Ascending aorta (tissue), 2 donors: Measurements from ENCODE around the gene NAV2. TPM values are rescaled to one million over a fixed set of nuclear protein-coding genes. Genes with fewer than 3 reads are reported as not detected.

ENCODE experiments used
- DNase-seq, 2 donors: peaks; one replicate each; pipeline ENCODE4 v3.0.0-alpha.2; 2019; ENCODE audit warnings: low spot score in 2 of 2
- H3K27ac ChIP-seq, 2 donors: fragments of 200-600 bp; sonication (generic); one replicate each; pipeline ENCODE4 v1.5.1; 2016 to 2017; ENCODE audit warnings: mild to moderate bottlenecking in 1 of 2
- H3K27me3 ChIP-seq: fragments of 200-600 bp; sonication (generic); one replicate; pipeline ENCODE4 v1.5.1; 2017
- H3K36me3 ChIP-seq, 2 donors: fragments of 200-600 bp; sonication (generic); one replicate each; pipeline ENCODE4 v1.5.1; 2016
- H3K4me1 ChIP-seq, 2 donors: fragments of 200-600 bp; sonication (generic); one replicate each; pipeline ENCODE4 v1.5.1; 2016 to 2017; ENCODE audit warnings: mild to moderate bottlenecking in 1 of 2
- H3K4me3 ChIP-seq, 2 donors: fragments of 200-600 bp; sonication (generic); one replicate each; pipeline ENCODE4 v1.5.1; 2016 to 2017; ENCODE audit warnings: mild to moderate bottlenecking in 1 of 2
- H3K9me3 ChIP-seq, 2 donors: fragments of 200-600 bp; sonication (generic); one replicate each; pipeline ENCODE4 v1.5.1; 2016
- intact Hi-C: fragments of 100-400 bp; cut with DNase I; formaldehyde crosslinking; loops from one replicate; pipeline ENCODE4 v1.15.1; 2023
- total RNA-seq: library from RNA; depleted of rRNA; stranded (reverse); fragments of >200 nt; gene quantifications from one replicate; pipeline ENCODE4 v1.1.0, GENCODE V29; 2016
- TF ChIP-seq, protein P1 (sequence below), 3 experiments: fragments of 200-600 bp in 2 of 3; fragments of 450-650 bp in 1 of 3; sonication (generic) in 2 of 3; IDR thresholded peaks; one replicate each; pipeline ENCODE4 v1.5.1; 2016 to 2019; ENCODE audit warnings: antibody characterized with exemption in 3 of 3, mild to moderate bottlenecking in 1 of 3, moderate library complexity in 1 of 3

The NAV2 gene
- total RNA-seq, 1 donor from 2014 or later: 62.6 TPM

DNA sequence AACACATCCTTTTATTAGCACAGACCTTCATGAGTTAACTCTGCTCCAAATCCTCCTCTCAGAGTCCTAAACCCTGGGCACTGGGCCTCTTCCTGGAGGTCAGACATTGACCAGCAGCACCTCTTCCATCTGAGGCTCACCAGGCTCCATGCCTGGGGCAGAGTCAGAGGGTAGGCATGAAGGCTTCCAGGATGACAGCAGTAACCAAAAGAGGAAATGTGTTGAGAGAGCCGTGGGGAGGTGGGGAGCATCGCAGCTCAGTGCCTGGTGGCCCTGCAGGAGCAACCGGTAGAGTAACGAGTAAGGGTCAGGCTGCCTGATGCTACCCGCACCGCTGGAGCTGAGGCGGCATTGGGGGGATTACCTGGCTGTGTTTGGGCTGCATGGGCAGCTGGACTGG is 9.4 kb upstream of the NAV2 start:
- DNase-seq: no peak
- no peaks in the 10 kb centered on the region for H3K27me3 ChIP-seq
- H3K27ac ChIP-seq: peak overlapping the region in 1 of 2 donors; percentile 28

DNA sequence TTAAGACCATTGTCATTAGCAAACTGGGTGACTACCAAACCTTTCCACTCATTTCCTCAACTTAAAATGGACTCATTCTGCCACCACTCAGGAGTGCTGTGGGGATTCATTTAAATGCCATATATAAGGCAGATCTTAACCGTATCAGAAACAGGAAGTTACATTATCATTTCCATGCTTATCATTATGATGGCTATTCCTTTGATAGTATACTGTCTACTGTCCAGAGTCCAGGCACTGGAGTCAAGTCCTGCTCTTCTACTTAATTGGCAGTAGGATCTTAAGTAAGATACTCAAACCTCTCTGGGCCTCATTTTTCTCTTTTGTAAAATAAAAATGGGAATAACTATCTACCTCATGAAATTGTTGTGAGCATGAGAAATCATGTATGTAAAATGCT is 8.4 kb upstream of the NAV2 start:
- H3K27ac ChIP-seq: peak overlapping the region in 1 of 2 donors; percentile 26
- H3K9me3 ChIP-seq: no peaks in the 10 kb centered on the region
- H3K36me3 ChIP-seq: no peaks in the 10 kb centered on the region
- H3K4me1 ChIP-seq: peaks cover 0 to 21% of the 10 kb centered on the region in 2 donors
- no peaks in the 10 kb centered on the region for H3K27me3 ChIP-seq
- intact Hi-C loops: no loop called here
- no peak overlapping the region for H3K4me3 ChIP-seq
- TF ChIP-seq, protein P1, sequence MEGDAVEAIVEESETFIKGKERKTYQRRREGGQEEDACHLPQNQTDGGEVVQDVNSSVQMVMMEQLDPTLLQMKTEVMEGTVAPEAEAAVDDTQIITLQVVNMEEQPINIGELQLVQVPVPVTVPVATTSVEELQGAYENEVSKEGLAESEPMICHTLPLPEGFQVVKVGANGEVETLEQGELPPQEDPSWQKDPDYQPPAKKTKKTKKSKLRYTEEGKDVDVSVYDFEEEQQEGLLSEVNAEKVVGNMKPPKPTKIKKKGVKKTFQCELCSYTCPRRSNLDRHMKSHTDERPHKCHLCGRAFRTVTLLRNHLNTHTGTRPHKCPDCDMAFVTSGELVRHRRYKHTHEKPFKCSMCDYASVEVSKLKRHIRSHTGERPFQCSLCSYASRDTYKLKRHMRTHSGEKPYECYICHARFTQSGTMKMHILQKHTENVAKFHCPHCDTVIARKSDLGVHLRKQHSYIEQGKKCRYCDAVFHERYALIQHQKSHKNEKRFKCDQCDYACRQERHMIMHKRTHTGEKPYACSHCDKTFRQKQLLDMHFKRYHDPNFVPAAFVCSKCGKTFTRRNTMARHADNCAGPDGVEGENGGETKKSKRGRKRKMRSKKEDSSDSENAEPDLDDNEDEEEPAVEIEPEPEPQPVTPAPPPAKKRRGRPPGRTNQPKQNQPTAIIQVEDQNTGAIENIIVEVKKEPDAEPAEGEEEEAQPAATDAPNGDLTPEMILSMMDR (IDR thresholded peaks at IDR 0.05): no peak
- no peak for DNase-seq

More for the DNA sequence above, 9.4 kb upstream of the NAV2 start:
- H3K4me1 ChIP-seq: peaks cover 2 to 21% of the 10 kb centered on the region in 2 donors
- no peaks in the 10 kb centered on the region for H3K36me3 ChIP-seq
- TF ChIP-seq, protein P1 (IDR thresholded peaks at IDR 0.05): no peak
- H3K4me3 ChIP-seq: no peak overlapping the region
- H3K9me3 ChIP-seq: no peaks in the 10 kb centered on the region
- intact Hi-C loops: no loop called here

DNA sequence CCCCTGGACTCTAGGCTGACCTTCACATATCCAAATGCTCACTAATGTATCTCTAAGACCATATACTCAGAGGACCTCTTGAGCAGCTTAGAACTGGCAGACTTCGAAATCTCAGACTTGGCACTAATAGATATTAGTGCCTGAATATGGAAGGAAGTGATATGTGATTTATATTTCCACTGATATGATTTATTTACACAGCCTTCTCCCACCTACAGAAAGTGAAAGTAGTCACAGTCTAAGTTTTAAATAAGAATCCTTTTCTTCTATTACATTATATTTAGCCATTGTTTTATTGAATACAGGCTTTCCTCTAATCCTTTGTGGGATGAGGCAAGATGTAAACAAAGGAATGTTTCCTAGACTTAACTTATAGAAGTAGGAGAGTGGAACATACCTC is 6.7 kb upstream of the NAV2 start:
- H3K27ac ChIP-seq: peak overlapping the region; percentile 31 to 66
- H3K4me1 ChIP-seq: peaks cover 0 to 28% of the 10 kb centered on the region in 2 donors
- peak overlapping the region in 1 of 2 donors; percentile 13 for H3K4me3 ChIP-seq
- H3K27me3 ChIP-seq: no peaks in the 10 kb centered on the region
- TF ChIP-seq, protein P1 (IDR thresholded peaks at IDR 0.05): no peak
- no peak for DNase-seq
- no peaks in the 10 kb centered on the region for H3K36me3 ChIP-seq
- intact Hi-C loops: no loop called here
- H3K9me3 ChIP-seq: no peaks in the 10 kb centered on the region

DNA sequence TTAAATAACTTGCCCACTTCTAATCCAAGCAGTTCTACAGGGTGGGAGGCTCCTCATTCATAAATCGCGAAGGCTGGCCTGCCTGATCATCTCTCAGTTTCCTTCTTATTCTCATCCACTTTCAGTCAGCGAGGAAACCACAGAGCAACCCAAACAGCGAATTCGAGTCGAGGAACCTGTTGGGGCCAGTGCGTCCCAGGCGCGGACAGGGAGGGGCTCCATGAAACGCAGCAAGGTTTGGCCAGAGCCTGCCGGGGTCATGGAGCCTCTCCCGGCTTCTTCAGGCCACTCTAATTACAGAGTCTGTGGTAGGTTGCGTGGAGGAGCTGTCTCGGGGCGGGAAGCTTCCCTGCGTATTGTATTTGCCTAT is 741 bp upstream of the NAV2 start:
- Histone ChIP-seq H3K9me3 (no peaks in the 10 kb centered on the region), H3K27ac (peak overlapping the region; percentile 87 to 98)
- no peak for DNase-seq

DNA sequence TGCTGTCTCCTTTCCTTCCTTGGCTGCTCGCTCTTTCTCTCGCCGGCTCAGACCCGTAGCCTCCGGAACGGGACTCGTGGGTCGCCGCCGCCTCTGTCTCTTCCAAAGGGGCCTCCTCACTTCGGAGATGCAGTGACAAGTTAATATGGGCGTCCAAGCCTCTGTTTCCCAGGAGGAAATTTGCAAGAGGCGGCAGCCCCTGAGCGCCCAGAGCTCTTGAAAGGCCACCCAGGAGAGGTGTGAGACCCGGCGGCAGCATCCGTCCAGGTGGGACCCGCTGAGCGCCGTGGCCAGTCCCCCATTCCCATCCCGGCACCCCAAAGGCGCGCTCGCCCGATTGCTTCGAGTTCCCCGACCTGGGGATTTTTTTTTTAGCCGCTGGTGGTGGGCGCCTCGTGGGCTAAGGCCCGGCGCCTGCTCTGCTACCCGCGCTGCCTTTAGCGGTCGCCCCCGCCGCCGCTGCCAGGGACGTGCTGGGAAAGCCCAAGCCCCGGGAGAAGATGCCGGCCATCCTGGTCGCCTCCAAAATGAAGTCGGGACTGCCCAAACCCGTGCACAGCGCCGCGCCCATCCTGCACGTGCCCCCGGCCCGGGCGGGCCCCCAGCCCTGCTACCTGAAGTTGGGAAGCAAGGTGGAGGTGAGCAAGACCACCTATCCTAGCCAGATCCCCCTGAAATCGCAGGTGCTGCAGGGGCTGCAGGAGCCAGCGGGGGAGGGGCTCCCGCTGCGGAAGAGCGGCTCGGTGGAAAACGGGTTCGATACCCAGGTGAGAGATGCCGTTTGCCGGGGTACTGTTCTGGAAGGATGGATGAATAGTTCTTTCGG is 772 bp downstream of the NAV2 start:
- intact Hi-C loops: loop anchor here (1.0 to 5.0 kb wide), 3 partner anchors 17 to 149 kb away; no protein-coding TSS in a partner anchor
- peaks cover 0 to 19% of the 10 kb centered on the region in 2 donors for H3K4me1 ChIP-seq
- TF ChIP-seq, protein P1 (IDR thresholded peaks at IDR 0.05): no peak

More for the DNA sequence above, 741 bp upstream of the NAV2 start:
- intact Hi-C loops: loop anchor here (1.0 to 5.0 kb wide), 3 partner anchors 19 to 135 kb away; no protein-coding TSS in a partner anchor
- TF ChIP-seq, protein P1 (IDR thresholded peaks at IDR 0.05): no peak
- Histone ChIP-seq H3K36me3 (no peaks in the 10 kb centered on the region), H3K4me3 (peak overlapping the region; percentile 67 to 98), H3K27me3 (no peaks in the 10 kb centered on the region), H3K4me1 (peaks cover 0 to 11% of the 10 kb centered on the region in 2 donors)

More for the DNA sequence above, 772 bp downstream of the NAV2 start:
- no peaks in the 10 kb centered on the region for H3K36me3 ChIP-seq
- peak overlapping the region; percentile 92 to 98 for H3K4me3 ChIP-seq
- no peaks in the 10 kb centered on the region for H3K9me3 ChIP-seq
- DNase-seq: no peak
- H3K27me3 ChIP-seq: no peaks in the 10 kb centered on the region
- peak overlapping the region; percentile 97 to 98 for H3K27ac ChIP-seq
